ENCODE measurements around the gene ADAM8.

- TF ChIP-seq, protein P1, sequence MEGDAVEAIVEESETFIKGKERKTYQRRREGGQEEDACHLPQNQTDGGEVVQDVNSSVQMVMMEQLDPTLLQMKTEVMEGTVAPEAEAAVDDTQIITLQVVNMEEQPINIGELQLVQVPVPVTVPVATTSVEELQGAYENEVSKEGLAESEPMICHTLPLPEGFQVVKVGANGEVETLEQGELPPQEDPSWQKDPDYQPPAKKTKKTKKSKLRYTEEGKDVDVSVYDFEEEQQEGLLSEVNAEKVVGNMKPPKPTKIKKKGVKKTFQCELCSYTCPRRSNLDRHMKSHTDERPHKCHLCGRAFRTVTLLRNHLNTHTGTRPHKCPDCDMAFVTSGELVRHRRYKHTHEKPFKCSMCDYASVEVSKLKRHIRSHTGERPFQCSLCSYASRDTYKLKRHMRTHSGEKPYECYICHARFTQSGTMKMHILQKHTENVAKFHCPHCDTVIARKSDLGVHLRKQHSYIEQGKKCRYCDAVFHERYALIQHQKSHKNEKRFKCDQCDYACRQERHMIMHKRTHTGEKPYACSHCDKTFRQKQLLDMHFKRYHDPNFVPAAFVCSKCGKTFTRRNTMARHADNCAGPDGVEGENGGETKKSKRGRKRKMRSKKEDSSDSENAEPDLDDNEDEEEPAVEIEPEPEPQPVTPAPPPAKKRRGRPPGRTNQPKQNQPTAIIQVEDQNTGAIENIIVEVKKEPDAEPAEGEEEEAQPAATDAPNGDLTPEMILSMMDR (IDR thresholded peaks at IDR 0.05) = no peak
- TF ChIP-seq POLR2A (IDR thresholded peaks at IDR 0.05) = no peak
These were observed 24.5 kb downstream of the ADAM8 start for GRCh38 chr10:133252223-133252552.
